ENCODE measurements around the gene EYA2.

The EYA2 gene

GRCh38 chr20:47215653-47216397, 321.2 kb downstream of the EYA2 start:
- no peak for TF ChIP-seq CTCF (IDR thresholded peaks at IDR 0.05)

- TF ChIP-seq CTCF (IDR thresholded peaks at IDR 0.05) = no peak
Measured at GRCh38 chr20:47216819-47217410, 322.3 kb downstream of the EYA2 start.

GRCh38 chr20:47217482-47218446, 323.1 kb downstream of the EYA2 start:
- no peak for TF ChIP-seq CTCF (IDR thresholded peaks at IDR 0.05)

GRCh38 chr20:47220161-47220582, 325.5 kb downstream of the EYA2 start:
- peak; percentile 72 for TF ChIP-seq CTCF (IDR thresholded peaks at IDR 0.05)

GRCh38 chr20:47221036-47221625, 326.5 kb downstream of the EYA2 start:
- no peak for TF ChIP-seq CTCF (IDR thresholded peaks at IDR 0.05)

- no peak for TF ChIP-seq CTCF (IDR thresholded peaks at IDR 0.05)
Measured at GRCh38 chr20:47222468-47223119, 328.0 kb downstream of the EYA2 start.

GRCh38 chr20:47223896-47224295, 329.3 kb downstream of the EYA2 start:
- TF ChIP-seq CTCF (IDR thresholded peaks at IDR 0.05) = no peak

All from LNCAP (cell line).